H1 (cell line): ENCODE measurements around the gene FOSL2. TPM values are rescaled to one million over a fixed set of nuclear protein-coding genes. Genes with fewer than 3 reads are reported as not detected.

Source experiments
- CTCF ChIA-PET: fragments of 300-600 bp; sonication (Branson Sonifier 250); formaldehyde crosslinking; loops from one replicate; lab custom pipeline; 2021; ENCODE audit not compliant: partially characterized antibody; lab: Charles Lee
- POLR2A ChIA-PET: fragments of 300-600 bp; sonication (Branson Sonifier 250); formaldehyde crosslinking; loops from one replicate; lab custom pipeline; 2021; ENCODE audit warnings: inconsistent platforms; ENCODE audit not compliant: partially characterized antibody; lab: Charles Lee
- DNase-seq, 2 experiments: peaks; one replicate each; pipeline versions ENCODE4 v3.0.0 to v3.0.0-alpha.2; 2010 to 2022; ENCODE audit warnings: low spot score in 2 of 2, low read depth in 1 of 2, mixed read lengths in 1 of 2
- FAIRE-seq: peaks from 2 replicates; lab custom pipeline; 2011; peaks lifted over from hg19 to GRCh38; lab: Jason Lieb, UNC
- H2AFZ ChIP-seq: 2 replicates; pipeline ENCODE4 v1.8.1; 2012; ENCODE audit warnings: low read length, inconsistent platforms
- H2AK5ac ChIP-seq: 2 replicates; pipeline ENCODE4 v1.6.1; 2013; ENCODE audit warnings: low read depth, low read length
- H2BK120ac ChIP-seq: replicated peaks from 2 replicates; pipeline ENCODE3; 2013; ENCODE audit warnings: low read depth, low read length, inconsistent platforms
- H2BK12ac ChIP-seq: 2 replicates; pipeline ENCODE4 v1.6.1; 2013; ENCODE audit warnings: low read depth, low read length
- H2BK15ac ChIP-seq: 2 replicates; pipeline ENCODE4 v1.6.1; 2013; ENCODE audit warnings: low read length
- H2BK20ac ChIP-seq: 2 replicates; pipeline ENCODE4 v1.6.1; 2013; ENCODE audit warnings: low read length
- H2BK5ac ChIP-seq: 2 replicates; pipeline ENCODE4 v1.6.1; 2013; ENCODE audit warnings: low read depth, low read length
- H3K14ac ChIP-seq: 2 replicates; pipeline ENCODE4 v1.6.1; 2013; ENCODE audit warnings: inconsistent platforms; ENCODE audit not compliant: insufficient read length
- H3K18ac ChIP-seq: 2 replicates; pipeline ENCODE4 v1.6.1; 2013; ENCODE audit warnings: low read length; ENCODE audit errors: extremely low read depth
- H3K23ac ChIP-seq: 2 replicates; pipeline ENCODE4 v1.6.1; 2013; ENCODE audit warnings: inconsistent platforms; ENCODE audit not compliant: insufficient read length
- H3K23me2 ChIP-seq: 2 replicates; pipeline ENCODE4 v1.6.1; 2013; ENCODE audit warnings: low read depth, low read length
- H3K27ac ChIP-seq: 2 replicates; pipeline ENCODE4 v1.6.1; 2011; ENCODE audit warnings: low read depth, low read length, inconsistent platforms
- H3K27me3 ChIP-seq, 4 experiments: replicated peaks in 1 of 4; 1 replicate in 1 of 4; 2 replicates in 3 of 4; pipeline versions ENCODE4 v1.6.1 to v1.8.1; 2011 to 2013; ENCODE audit warnings: low read length in 3 of 4, mild to moderate bottlenecking in 3 of 4, inconsistent platforms in 2 of 4, mixed read lengths in 2 of 4, moderate library complexity in 1 of 4; ENCODE audit not compliant: control insufficient read depth in 3 of 4, insufficient read depth in 3 of 4; ENCODE audit errors: extremely low read depth in 1 of 4
- H3K36me3 ChIP-seq, 4 experiments: 2 replicates each; pipeline versions ENCODE4 v1.6.1 to v1.8.1; 2011 to 2013; ENCODE audit warnings: mild to moderate bottlenecking in 4 of 4, low read length in 3 of 4, moderate library complexity in 2 of 4, control low read depth in 1 of 4, inconsistent platforms in 1 of 4; ENCODE audit not compliant: insufficient read depth in 4 of 4, control insufficient read depth in 2 of 4
- H3K4ac ChIP-seq: replicated peaks from 2 replicates; pipeline ENCODE3; 2013; ENCODE audit warnings: low read length, low read depth, mixed read lengths, inconsistent platforms; ENCODE audit not compliant: insufficient read length
- H3K4me1 ChIP-seq, 4 experiments: replicated peaks in 1 of 4; 1 replicate in 1 of 4; 2 replicates in 3 of 4; pipeline versions ENCODE4 v1.6.1 to v1.8.1; 2011 to 2013; ENCODE audit warnings: low read length in 3 of 4, inconsistent platforms in 2 of 4, mixed read lengths in 1 of 4; ENCODE audit not compliant: insufficient read depth in 4 of 4, control insufficient read depth in 3 of 4
- H3K4me2 ChIP-seq, 2 experiments: 2 replicates each; pipeline versions ENCODE4 v1.6.1 to v1.8.1; 2011 to 2013; ENCODE audit warnings: low read depth in 2 of 2, low read length in 2 of 2, control low read depth in 1 of 2, inconsistent platforms in 1 of 2, mild to moderate bottlenecking in 1 of 2; ENCODE audit not compliant: insufficient read depth in 1 of 2
- H3K4me3 ChIP-seq, 4 experiments: fragments of 200-600, 300-600 bp in 1 of 4; sonication (generic), shearing (Covaris generic), sonication (Bioruptor Twin) in 1 of 4; 2 replicates each; pipeline versions ENCODE4 v1.5.1 to v1.8.1; 2011 to 2016; ENCODE audit warnings: low read length in 4 of 4, low read depth in 3 of 4, control low read depth in 2 of 4, inconsistent platforms in 2 of 4, mild to moderate bottlenecking in 2 of 4, mixed read lengths in 1 of 4, moderate library complexity in 1 of 4; ENCODE audit not compliant: insufficient read depth in 2 of 4; ENCODE audit errors: extremely low read depth in 1 of 4
- H3K56ac ChIP-seq: replicated peaks from 2 replicates; pipeline ENCODE3; 2013; ENCODE audit warnings: low read depth, mild to moderate bottlenecking, mixed read lengths, low read length, inconsistent platforms; ENCODE audit not compliant: insufficient read length
- H3K79me1 ChIP-seq: 2 replicates; pipeline ENCODE4 v1.6.1; 2013; ENCODE audit warnings: low read depth, low read length, control low read depth
- H3K79me2 ChIP-seq, 2 experiments: 2 replicates each; pipeline versions ENCODE4 v1.6.1 to v1.8.1; 2012 to 2013; ENCODE audit warnings: low read length in 2 of 2, mild to moderate bottlenecking in 2 of 2, inconsistent platforms in 1 of 2; ENCODE audit not compliant: insufficient read depth in 2 of 2, control insufficient read depth in 1 of 2
- H3K9ac ChIP-seq, 4 experiments: replicated peaks in 1 of 4; 1 replicate in 1 of 4; 2 replicates in 3 of 4; pipeline versions ENCODE4 v1.6.1 to v1.8.1; 2011 to 2013; ENCODE audit warnings: low read depth in 3 of 4, low read length in 3 of 4, control low read depth in 2 of 4, mild to moderate bottlenecking in 2 of 4, moderate library complexity in 2 of 4, inconsistent platforms in 1 of 4; ENCODE audit errors: extremely low read depth in 1 of 4
- H3K9me3 ChIP-seq, 2 experiments: 2 replicates each; pipeline versions ENCODE4 v1.6.1 to v1.8.1; 2012 to 2013; ENCODE audit warnings: mild to moderate bottlenecking in 2 of 2, moderate library complexity in 2 of 2, control low read depth in 1 of 2, inconsistent platforms in 1 of 2, low read depth in 1 of 2, low read length in 1 of 2, mixed read lengths in 1 of 2; ENCODE audit not compliant: insufficient read depth in 2 of 2
- H4K20me1 ChIP-seq, 2 experiments: replicated peaks in 1 of 2; 2 replicates each; pipeline versions ENCODE3 to v1.8.1; 2011 to 2013; ENCODE audit warnings: inconsistent platforms in 2 of 2, low read length in 2 of 2, mild to moderate bottlenecking in 1 of 2; ENCODE audit not compliant: insufficient read depth in 2 of 2, control insufficient read depth in 1 of 2
- H4K5ac ChIP-seq: 2 replicates; pipeline ENCODE4 v1.6.1; 2013; ENCODE audit warnings: low read length, low read depth, mixed read lengths, inconsistent platforms; ENCODE audit not compliant: insufficient read length
- H4K8ac ChIP-seq: 2 replicates; pipeline ENCODE4 v1.8.0; 2013; ENCODE audit warnings: mild to moderate bottlenecking, moderate library complexity, low read length, inconsistent platforms; ENCODE audit not compliant: insufficient read depth; ENCODE audit errors: extremely low read depth
- H4K91ac ChIP-seq: replicated peaks from 2 replicates; pipeline ENCODE3; 2013; ENCODE audit warnings: low read length, mixed read lengths, inconsistent platforms; ENCODE audit not compliant: insufficient read length
- CBX8 ChIP-seq: fragments of 300-800, 300-1000 bp; sonication (generic); IDR thresholded peaks from 2 replicates; pipeline ENCODE4 v1.7.1; 2016; ENCODE audit warnings: low read depth, low read length, borderline replicate concordance
- JUN ChIP-seq: IDR thresholded peaks from 2 replicates; pipeline ENCODE4 v1.6.1; 2011; ENCODE audit warnings: low read depth, mild to moderate bottlenecking, improper control_type of control experiment, low read length
- MAFK ChIP-seq: IDR thresholded peaks from 2 replicates; pipeline ENCODE4 v1.6.1; 2012; ENCODE audit warnings: low read depth, mild to moderate bottlenecking, improper control_type of control experiment, low read length
- WGBS, 2 experiments: shearing (Covaris generic) in 1 of 2; methylation state at CpG; one replicate each; pipeline versions ENCODE4 v1.1.6 to v1.1.7; 2013 to 2015; ENCODE audit warnings: low lambda C conversion rate in 2 of 2, mixed read lengths in 2 of 2, inconsistent platforms in 1 of 2, low coverage in 1 of 2, missing lambda C conversion rate in 1 of 2; ENCODE audit not compliant: insufficient replicate concordance in 2 of 2, insufficient coverage in 1 of 2, insufficient read length in 1 of 2; ENCODE audit errors: extremely low coverage in 1 of 2, missing lambda C conversion rate in 1 of 2; 5-methylcytosine and 5-hydroxymethylcytosine counted together
- polyA plus RNA-seq, 7 experiments: library from polyadenylated mRNA; depleted of rRNA in 3 of 7; stranded (reverse) in 5 of 7; unstranded in 2 of 7; fragments of >200 nt in 5 of 7; fragments of 200-250 nt in 2 of 7; gene quantifications; 1 replicate in 5 of 7; 2 replicates in 1 of 7; 4 replicates in 1 of 7; pipeline versions ENCODE4 v1.2.1 to v1.2.3, GENCODE V29; 2011 to 2013; ENCODE audit warnings: missing spikeins in 2 of 7, mixed read lengths in 2 of 7
- total RNA-seq: library from RNA; stranded (reverse); fragmentation: NEBNext Ultra II Directional; extraction: Animal tissue kit (Norgen Biotek cat#: 25700); gene quantifications from 2 replicates; pipeline ENCODE4 v1.2.1, GENCODE V29; 2021
- TF ChIP-seq, protein P1 (sequence below): IDR thresholded peaks from 2 replicates; pipeline ENCODE4 v1.6.1; 2012; ENCODE audit warnings: inconsistent platforms

Gene FOSL2
- total and polyA plus RNA-seq, 2 of the 8 experiments (the other 6 are each of a cell fraction or from before 2014, with no cell fraction given), result 1.5 to 4.5 TPM

DNA sequence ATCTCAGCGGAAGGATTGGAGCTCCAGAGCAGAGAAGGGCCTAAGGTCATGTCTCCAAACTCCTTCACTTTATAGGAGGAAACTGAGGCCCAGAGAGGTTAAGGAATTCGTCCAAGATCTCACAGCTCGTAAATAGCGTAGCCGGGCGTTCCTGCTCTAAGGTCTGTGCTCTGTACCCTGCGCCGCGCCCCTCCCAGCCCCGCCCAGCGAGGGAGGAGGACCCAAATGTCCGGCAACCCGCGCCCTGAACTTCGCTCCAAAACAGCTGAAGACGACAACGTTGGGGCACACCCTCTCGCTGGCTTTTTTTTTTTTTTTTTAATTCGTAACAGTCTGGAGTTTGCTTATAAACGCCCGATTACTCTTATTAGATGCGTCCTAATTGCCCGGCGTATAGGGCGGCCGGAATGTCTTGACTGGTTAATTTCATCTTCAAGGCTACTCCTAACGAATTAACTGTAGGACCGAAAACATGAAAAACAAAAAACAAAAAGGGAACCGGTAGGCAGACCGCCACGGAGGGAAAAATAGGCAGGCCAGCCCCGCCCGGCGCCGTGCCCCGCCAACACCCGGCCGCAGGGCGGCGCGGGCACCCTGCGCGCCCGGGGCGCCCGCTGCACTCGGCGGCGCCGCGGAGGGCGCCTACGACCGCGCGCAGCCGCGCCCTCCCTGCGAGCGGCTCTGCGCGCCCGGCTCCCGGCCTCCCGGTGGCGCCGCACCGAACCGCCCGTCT is 928 bp upstream of the FOSL2 start:
- H3K18ac ChIP-seq, result no peak overlapping the region; the same call in 1 of the 2 replicates
- no peak overlapping the region for H3K56ac ChIP-seq
- H3K23me2 ChIP-seq, result peaks cover 26% of the 10 kb centered on the region
- H4K5ac ChIP-seq, result no peak overlapping the region
- FAIRE-seq, result no peak
- 1% methylated on average over 25 of the region's 70 CpGs; no CpG with 5 or more reads in 1 of the 2 experiments for WGBS, 2 experiments
- no peak overlapping the region for H2AFZ ChIP-seq
- H3K27me3 ChIP-seq, result peaks cover 19 to 58% (median 45%) of the 10 kb centered on the region in 4 experiments
- no peak overlapping the region for H2BK12ac ChIP-seq
- H3K4ac ChIP-seq, result no peak overlapping the region
- no peaks in the 10 kb centered on the region for H3K36me3 ChIP-seq
- no peak overlapping the region for H3K23ac ChIP-seq
- H3K4me1 ChIP-seq, result peaks cover 9 to 20% (median 14%) of the 10 kb centered on the region in 4 experiments
- H2BK120ac ChIP-seq, result no peak overlapping the region
- peak overlapping the region; percentile 81 to 87 for H3K4me2 ChIP-seq
- H4K8ac ChIP-seq, result peak overlapping the region; percentile 74; the same call in 1 of the 2 replicates
- DNase-seq, result peak in 1 of 2 experiments; percentile 69
- POLR2A ChIA-PET, result interaction anchor here (0.6 to 4.2 kb wide), 15 partner anchors 9 to 669 kb away, joined by 3 to 17 read pairs (median 4); no protein-coding TSS in a partner anchor
- TF ChIP-seq MAFK (no peak), CBX8 (no peak), JUN (no peak)
- TF ChIP-seq, protein P1, sequence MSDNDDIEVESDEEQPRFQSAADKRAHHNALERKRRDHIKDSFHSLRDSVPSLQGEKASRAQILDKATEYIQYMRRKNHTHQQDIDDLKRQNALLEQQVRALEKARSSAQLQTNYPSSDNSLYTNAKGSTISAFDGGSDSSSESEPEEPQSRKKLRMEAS, result 0 out of 2 replicates have a peak, but pooled peaks have one; percentile 12
- TF ChIP-seq, all 59 proteins: peak for 1
- Histone ChIP-seq H2BK5ac (no peak overlapping the region), H4K20me1 (peaks cover 2 to 8% of the 10 kb centered on the region in 2 experiments), H2AK5ac (no peak overlapping the region), H2BK15ac (no peak overlapping the region), H3K14ac (no peak overlapping the region), H3K9me3 (no peaks in the 10 kb centered on the region), H3K4me3 (peak overlapping the region; percentile 51 to 94 (median 69)), H3K27ac (no peak overlapping the region), H4K91ac (no peak overlapping the region), H3K79me1 (no peaks in the 10 kb centered on the region), H3K9ac (no peak overlapping the region; a peak in 2 of 7 replicates), H3K79me2 (no peaks in the 10 kb centered on the region), H2BK20ac (no peak overlapping the region)
- CTCF ChIA-PET, result interaction anchor here (1.0 to 1.6 kb wide), 6 partner anchors 9 to 84 kb away, joined by 3 to 5 read pairs (median 4); no protein-coding TSS in a partner anchor
